ENCODE measurements around the gene WDFY3. TPM values are rescaled to one million over a fixed set of nuclear protein-coding genes. Genes with fewer than 3 reads are reported as not detected.
"Not testable (repeated sequence)": the region's sequence is repeated elsewhere in the genome, so short reads cannot be mapped to it uniquely, and the experiment has no call there.

Gene WDFY3
- total and polyA plus RNA-seq, 4 donors: 7.5 to 229 (median 75.8) TPM

DNA sequence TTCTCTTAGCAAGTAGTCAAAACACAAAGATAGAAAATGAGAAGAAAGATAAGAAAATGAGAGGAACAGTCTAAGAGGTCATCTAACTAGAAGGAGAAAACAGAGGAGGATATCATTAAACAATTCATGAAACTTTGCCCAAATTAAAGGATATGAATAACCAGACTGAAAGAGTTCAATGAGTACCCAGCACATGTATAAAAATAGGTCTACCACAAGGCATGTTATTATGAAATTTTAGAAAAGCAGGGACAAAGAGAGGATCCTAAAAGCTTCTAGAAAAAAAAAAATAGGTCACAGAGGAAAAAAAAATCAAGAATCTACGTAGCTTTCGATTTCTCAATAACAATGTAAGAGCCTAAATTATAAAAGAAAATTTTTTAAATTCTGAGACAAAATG, 118.5 kb downstream of the WDFY3 start:
- ATAC-seq (ENCODE audit: insufficient read depth, low FRiP score) (no peak), DNase-seq (no peak)
- no peak overlapping the region for H3K4me3 ChIP-seq
- WGBS, 2 donors: 85% methylated on average over 2 of the region's 2 CpGs
- no peaks in the 10 kb centered on the region for H3K9me3 ChIP-seq (ENCODE audit: control insufficient read depth in 4 of 4, insufficient read depth in 3 of 4, low read length in 3 of 4)
- H3K27me3 ChIP-seq (ENCODE audit: control insufficient read depth in 3 of 3, insufficient read depth in 3 of 3, low read length in 2 of 3): no peaks in the 10 kb centered on the region
- H3K27ac ChIP-seq (ENCODE audit: low read depth in 1 of 2, low read length in 1 of 2): no peak overlapping the region
- H3K4me1 ChIP-seq (ENCODE audit: control insufficient read depth in 5 of 5, insufficient read depth in 5 of 5, low read length in 5 of 5): peaks cover 0 to 5% (median 0%) of the 10 kb centered on the region in 5 donors
- no peak overlapping the region for H3K9ac ChIP-seq (ENCODE audit: insufficient read depth in 1 of 2, low read length in 2 of 2)
- peaks cover 4 to 29% (median 14%) of the 10 kb centered on the region in 4 donors for H3K36me3 ChIP-seq (ENCODE audit: control insufficient read depth in 4 of 4, insufficient read depth in 4 of 4, low read length in 4 of 4)
- TF ChIP-seq, protein P1, sequence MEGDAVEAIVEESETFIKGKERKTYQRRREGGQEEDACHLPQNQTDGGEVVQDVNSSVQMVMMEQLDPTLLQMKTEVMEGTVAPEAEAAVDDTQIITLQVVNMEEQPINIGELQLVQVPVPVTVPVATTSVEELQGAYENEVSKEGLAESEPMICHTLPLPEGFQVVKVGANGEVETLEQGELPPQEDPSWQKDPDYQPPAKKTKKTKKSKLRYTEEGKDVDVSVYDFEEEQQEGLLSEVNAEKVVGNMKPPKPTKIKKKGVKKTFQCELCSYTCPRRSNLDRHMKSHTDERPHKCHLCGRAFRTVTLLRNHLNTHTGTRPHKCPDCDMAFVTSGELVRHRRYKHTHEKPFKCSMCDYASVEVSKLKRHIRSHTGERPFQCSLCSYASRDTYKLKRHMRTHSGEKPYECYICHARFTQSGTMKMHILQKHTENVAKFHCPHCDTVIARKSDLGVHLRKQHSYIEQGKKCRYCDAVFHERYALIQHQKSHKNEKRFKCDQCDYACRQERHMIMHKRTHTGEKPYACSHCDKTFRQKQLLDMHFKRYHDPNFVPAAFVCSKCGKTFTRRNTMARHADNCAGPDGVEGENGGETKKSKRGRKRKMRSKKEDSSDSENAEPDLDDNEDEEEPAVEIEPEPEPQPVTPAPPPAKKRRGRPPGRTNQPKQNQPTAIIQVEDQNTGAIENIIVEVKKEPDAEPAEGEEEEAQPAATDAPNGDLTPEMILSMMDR (IDR thresholded peaks at IDR 0.05; ENCODE audit: control extremely low read depth, extremely low read depth): no peak

DNA sequence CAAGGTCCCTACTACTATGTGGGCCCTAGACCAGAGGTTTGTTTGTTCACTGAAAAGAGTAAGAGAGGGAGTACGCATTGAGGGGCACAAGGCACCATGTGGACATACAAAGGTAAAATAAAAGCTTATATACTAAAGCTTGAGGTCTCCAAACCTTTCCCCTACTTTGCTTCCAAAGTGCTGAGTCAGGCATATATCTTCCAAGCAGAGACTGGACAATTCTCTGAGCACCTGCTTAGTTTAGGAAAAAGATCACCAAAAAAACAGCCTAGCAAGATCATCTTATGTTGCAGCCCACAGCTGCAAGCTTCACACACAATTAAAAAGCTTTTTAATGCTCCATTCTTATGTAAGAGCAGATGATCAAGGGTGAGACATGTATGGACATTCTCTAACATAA, 119.5 kb downstream of the WDFY3 start:
- H3K36me3 ChIP-seq (ENCODE audit: control insufficient read depth in 4 of 4, insufficient read depth in 4 of 4, low read length in 4 of 4): peaks cover 4 to 29% (median 14%) of the 10 kb centered on the region in 4 donors
- H3K4me1 ChIP-seq (ENCODE audit: control insufficient read depth in 5 of 5, insufficient read depth in 5 of 5, low read length in 5 of 5): peaks cover 0 to 5% (median 0%) of the 10 kb centered on the region in 5 donors
- no peaks in the 10 kb centered on the region for H3K27me3 ChIP-seq (ENCODE audit: control insufficient read depth in 3 of 3, insufficient read depth in 3 of 3, low read length in 2 of 3)
- H3K4me3 ChIP-seq: no peak overlapping the region
- TF ChIP-seq, protein P1 (IDR thresholded peaks at IDR 0.05; ENCODE audit: control extremely low read depth, extremely low read depth): no peak
- 94 to 95% methylated on average over 1 of the region's 1 CpG for WGBS, 2 donors
- DNase-seq (no peak), ATAC-seq (ENCODE audit: insufficient read depth, low FRiP score) (no peak)
- H3K9ac ChIP-seq (ENCODE audit: insufficient read depth in 1 of 2, low read length in 2 of 2): no peak overlapping the region
- H3K9me3 ChIP-seq (ENCODE audit: control insufficient read depth in 4 of 4, insufficient read depth in 3 of 4, low read length in 3 of 4): no peaks in the 10 kb centered on the region
- no peak overlapping the region for H3K27ac ChIP-seq (ENCODE audit: low read depth in 1 of 2, low read length in 1 of 2)

DNA sequence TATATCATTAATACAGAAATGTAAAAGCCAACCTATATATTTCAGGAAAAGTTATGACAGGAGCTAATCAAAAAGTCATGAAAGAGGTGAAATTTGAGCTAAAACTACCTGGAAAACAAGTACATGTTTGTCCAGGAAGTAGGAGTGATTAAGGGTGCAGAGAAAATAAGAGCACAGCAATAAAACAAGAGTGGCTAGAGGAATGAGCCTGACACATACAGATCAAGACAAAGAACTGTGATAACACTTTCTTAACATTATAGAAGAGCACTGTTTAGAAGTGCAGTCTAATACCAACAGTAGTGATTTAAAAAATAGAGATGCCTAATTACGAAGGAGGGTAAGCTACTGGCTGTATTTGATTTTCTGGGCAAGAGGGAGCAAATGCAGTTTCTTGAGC, 125.1 kb downstream of the WDFY3 start:
- Histone ChIP-seq H3K4me3 (no peak overlapping the region), H3K4me1 (ENCODE audit: control insufficient read depth in 5 of 5, insufficient read depth in 5 of 5, low read length in 5 of 5) (no peaks in the 10 kb centered on the region), H3K27me3 (ENCODE audit: control insufficient read depth in 3 of 3, insufficient read depth in 3 of 3, low read length in 2 of 3) (no peaks in the 10 kb centered on the region), H3K9me3 (ENCODE audit: control insufficient read depth in 4 of 4, insufficient read depth in 3 of 4, low read length in 3 of 4) (no peaks in the 10 kb centered on the region), H3K9ac (ENCODE audit: insufficient read depth in 1 of 2, low read length in 2 of 2) (no peak overlapping the region), H3K36me3 (ENCODE audit: control insufficient read depth in 4 of 4, insufficient read depth in 4 of 4, low read length in 4 of 4) (peaks cover 6 to 13% (median 8%) of the 10 kb centered on the region in 4 donors), H3K27ac (ENCODE audit: low read depth in 1 of 2, low read length in 1 of 2) (no peak overlapping the region)
- whole genome bisulfite sequencing, 2 donors: 96 to 97% methylated on average over 1 of the region's 1 CpG
- DNase-seq: no peak
- ATAC-seq (ENCODE audit: insufficient read depth, low FRiP score): no peak
- TF ChIP-seq, protein P1 (IDR thresholded peaks at IDR 0.05; ENCODE audit: control extremely low read depth, extremely low read depth): no peak

- Histone ChIP-seq H3K9ac (ENCODE audit: insufficient read depth in 1 of 2, low read length in 2 of 2) (no peak overlapping the region), H3K4me1 (ENCODE audit: control insufficient read depth in 5 of 5, insufficient read depth in 5 of 5, low read length in 5 of 5) (no peaks in the 10 kb centered on the region), H3K27me3 (ENCODE audit: control insufficient read depth in 3 of 3, insufficient read depth in 3 of 3, low read length in 2 of 3) (no peaks in the 10 kb centered on the region), H3K9me3 (ENCODE audit: control insufficient read depth in 4 of 4, insufficient read depth in 3 of 4, low read length in 3 of 4) (no peaks in the 10 kb centered on the region), H3K4me3 (no peak overlapping the region), H3K36me3 (ENCODE audit: control insufficient read depth in 4 of 4, insufficient read depth in 4 of 4, low read length in 4 of 4) (peaks cover 6 to 16% (median 8%) of the 10 kb centered on the region in 4 donors), H3K27ac (ENCODE audit: low read depth in 1 of 2, low read length in 1 of 2) (no peak overlapping the region)
- ATAC-seq (ENCODE audit: insufficient read depth, low FRiP score) (no peak), DNase-seq (no peak)
- TF ChIP-seq, protein P1 (IDR thresholded peaks at IDR 0.05; ENCODE audit: control extremely low read depth, extremely low read depth): no peak
- 71 to 94% methylated on average over 2 of the region's 2 CpGs for WGBS, 2 donors
Measured at GRCh38 chr4:84837751-84838150, 128.7 kb downstream of the WDFY3 start.

DNA sequence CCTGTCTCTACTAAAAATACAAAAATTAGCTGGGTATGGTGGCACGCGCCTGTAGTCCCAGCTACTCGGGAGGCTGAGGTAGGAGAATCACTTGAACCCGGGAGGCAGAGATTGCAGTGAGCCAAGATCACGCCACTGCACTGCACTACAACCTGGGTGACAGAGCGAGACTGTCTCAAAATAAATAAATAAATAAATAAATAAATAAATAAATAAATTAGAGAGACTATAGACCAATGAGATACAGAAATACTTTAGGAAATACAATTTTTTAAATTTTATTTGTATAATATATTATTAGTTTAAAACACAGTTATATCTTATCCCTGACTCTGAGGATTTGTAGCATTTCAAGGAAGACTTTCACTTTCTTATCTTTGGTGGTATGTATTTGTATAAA, 136.9 kb downstream of the WDFY3 start:
- H3K27ac ChIP-seq (ENCODE audit: low read depth in 1 of 2, low read length in 1 of 2); H3K4me3 ChIP-seq; H3K9ac ChIP-seq (ENCODE audit: insufficient read depth in 1 of 2, low read length in 2 of 2); H3K9me3 ChIP-seq (ENCODE audit: control insufficient read depth in 4 of 4, insufficient read depth in 3 of 4, low read length in 3 of 4); ATAC-seq (ENCODE audit: insufficient read depth, low FRiP score); DNase-seq; H3K4me1 ChIP-seq (ENCODE audit: control insufficient read depth in 5 of 5, insufficient read depth in 5 of 5, low read length in 5 of 5); H3K27me3 ChIP-seq (ENCODE audit: control insufficient read depth in 3 of 3, insufficient read depth in 3 of 3, low read length in 2 of 3): not testable (repeated sequence)
- peaks cover 4 to 11% (median 8%) of the 10 kb centered on the region in 4 donors for H3K36me3 ChIP-seq (ENCODE audit: control insufficient read depth in 4 of 4, insufficient read depth in 4 of 4, low read length in 4 of 4)
- WGBS, 2 donors: 95 to 96% methylated on average over 6 of the region's 6 CpGs
